Amygdala (tissue), 56 donors: ENCODE measurements around the gene LCN10.
"Not testable (repeated sequence)": the region's sequence is repeated elsewhere in the genome, so short reads cannot be mapped to it uniquely, and the experiment has no call there.

ENCODE experiments used
- DNase-seq, 56 donors: peaks; one replicate each; lab custom pipeline; 2025; lab: John Stamatoyannopoulos, UW

LCN10 gene

GRCh38 chr9:136773386-136774044, 30.8 kb upstream of the LCN10 start:
- DNase-seq = peak in 10 of 56 donors; percentile 7 to 37 (median 19)

- DNase-seq = no peak
These were observed 29.2 kb upstream of the LCN10 start for GRCh38 chr9:136771907-136772415.

GRCh38 chr9:136769710-136770191, 27.0 kb upstream of the LCN10 start:
- DNase-seq = peak in 9 of 56 donors; percentile 9 to 56 (median 30)

DNA sequence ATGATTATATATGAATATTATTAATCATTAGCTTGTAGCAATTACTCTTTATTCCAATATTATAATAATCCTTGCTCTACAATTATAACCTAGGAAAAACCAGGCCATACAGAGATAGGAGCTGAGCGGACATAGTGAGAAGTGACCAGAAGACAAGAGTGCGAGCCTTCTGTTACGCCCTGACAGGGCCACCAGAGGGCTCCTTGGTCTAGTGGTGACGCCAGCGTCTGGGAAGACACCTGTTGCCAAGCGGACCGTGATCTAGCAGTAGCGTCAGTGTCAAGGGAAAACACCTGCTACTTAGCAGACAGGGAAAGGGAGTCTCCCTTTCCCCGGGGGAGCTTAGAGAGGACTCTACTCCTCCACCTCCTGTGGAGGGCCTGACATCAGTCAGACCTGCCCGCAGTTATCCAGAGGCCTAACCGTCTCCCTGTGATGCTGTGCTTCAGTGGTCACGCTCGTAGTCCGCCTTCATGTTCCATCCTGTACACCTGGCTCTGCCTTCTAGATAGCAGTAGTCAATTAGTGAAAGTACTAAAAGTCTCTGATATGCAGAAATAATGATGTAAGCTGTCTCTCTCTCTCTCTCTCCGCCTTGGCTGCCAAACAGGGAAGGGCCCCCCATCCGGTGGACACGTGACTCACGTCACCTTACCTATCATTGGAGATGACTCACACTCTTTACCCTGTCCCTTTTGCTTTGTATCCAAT, 23.8 kb upstream of the LCN10 start:
- peak in 29 of 56 donors; percentile 8 to 70 (median 42) for DNase-seq

GRCh38 chr9:136765745-136766409, 23.1 kb upstream of the LCN10 start:
- not testable (repeated sequence) for DNase-seq

DNA sequence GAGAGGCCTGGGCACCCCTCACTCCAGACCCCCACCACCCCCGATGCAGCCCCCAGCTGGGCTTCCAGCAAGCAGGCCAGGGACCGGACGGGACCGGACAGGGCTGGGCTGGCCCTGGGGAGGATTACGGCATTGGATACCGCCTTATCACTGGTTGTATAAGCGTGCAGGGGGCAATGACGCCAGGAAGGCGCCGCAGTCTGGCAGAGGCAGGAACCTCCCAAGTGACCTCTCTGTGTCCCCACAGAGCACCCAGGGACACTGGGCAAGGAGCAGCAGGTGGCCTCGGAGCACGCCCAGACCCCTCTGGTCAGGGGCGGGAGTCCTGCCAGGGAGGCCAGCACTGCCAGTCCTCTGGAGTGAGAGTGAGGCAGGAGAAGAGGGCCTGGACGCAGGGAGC, 22.3 kb upstream of the LCN10 start:
- DNase-seq = no peak

DNA sequence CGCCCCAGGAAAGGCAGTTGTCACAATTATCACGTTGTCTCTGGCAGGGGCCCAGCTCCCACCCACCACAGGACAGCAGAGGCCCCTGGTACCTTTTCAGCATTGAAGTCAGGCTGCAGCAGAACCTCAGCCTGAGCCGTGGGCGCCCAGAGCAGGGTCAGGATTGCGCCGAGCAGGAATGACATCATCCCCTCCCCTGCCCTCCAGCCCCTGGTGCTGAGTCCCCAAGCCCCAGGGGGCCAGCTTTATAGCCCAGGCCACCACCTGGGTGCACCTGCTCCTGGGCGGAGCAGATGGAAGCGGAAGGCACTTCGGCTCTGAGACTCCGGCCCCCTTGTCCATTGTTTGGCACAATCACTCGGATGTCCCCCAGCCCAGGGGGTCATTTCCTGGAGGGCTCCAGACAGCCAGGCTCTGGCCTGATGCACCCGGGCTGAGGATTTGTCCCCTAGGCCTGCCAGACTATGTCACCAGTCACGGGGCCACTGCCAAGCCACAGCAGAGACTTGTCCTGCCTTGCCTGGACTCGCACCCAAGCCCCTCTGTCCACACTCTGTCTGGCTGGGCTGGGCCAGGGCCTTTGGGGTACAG, 21.7 kb upstream of the LCN10 start, which contains the start of gene LCN15:
Gene LCN15, minus strand, starts transcription at position 218 of the 591 bp plus-strand sequence. Its CDS starts 30 bp downstream, at position 188.
- no peak for DNase-seq

- DNase-seq = no peak
These were observed 20.9 kb upstream of the LCN10 start for GRCh38 chr9:136763649-136764035.

GRCh38 chr9:136762915-136763648, 20.3 kb upstream of the LCN10 start:
- no peak for DNase-seq

DNA sequence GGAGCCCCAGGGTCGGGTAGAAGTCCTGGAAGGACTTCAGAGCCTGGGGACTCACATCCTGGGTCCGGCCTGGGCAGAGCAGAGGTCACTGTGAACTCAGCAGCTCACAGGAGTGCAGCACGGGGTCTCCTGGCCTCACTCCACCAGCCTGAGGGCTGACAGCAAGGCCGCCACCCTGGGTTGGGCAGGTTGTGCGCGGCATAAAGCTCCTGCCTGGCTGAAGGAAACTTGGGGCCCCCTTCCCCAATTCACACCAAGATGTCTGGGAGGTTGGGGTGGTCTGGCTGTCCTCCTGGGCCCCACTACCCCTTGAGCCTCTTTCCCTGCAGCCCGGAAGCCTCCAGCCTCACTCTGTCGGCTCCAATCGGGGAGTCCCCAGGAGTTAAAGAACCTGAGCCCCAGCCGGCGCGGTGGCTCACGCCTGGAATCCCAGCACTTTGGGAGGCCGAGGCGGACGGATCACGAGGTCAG, 19.5 kb upstream of the LCN10 start:
- DNase-seq = no peak

GRCh38 chr9:136761545-136761981, 18.8 kb upstream of the LCN10 start:
- DNase-seq = no peak

GRCh38 chr9:136760834-136761544, 18.2 kb upstream of the LCN10 start:
- peak in 36 of 56 donors; percentile 9 to 63 (median 32) for DNase-seq

DNA sequence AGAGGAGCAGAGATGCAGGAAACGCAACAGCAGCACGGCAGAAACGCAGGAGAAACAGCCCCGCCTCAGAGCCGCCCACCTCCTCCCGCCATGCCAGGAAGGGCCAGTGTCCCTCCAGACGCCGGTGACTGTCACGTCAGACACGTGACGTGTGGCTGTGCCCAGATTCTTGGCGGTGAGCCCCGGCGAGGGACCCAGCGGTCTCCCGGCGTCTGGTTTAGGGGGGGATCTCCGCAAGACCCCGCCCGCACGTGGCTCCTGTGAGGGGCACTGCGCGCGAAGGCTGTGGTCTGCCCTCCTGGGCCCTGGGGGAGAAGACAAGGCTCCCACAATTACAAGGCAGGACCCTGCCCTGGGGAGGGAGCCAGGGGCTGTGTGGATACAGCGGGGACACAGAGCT, 17.7 kb upstream of the LCN10 start:
- DNase-seq = no peak

DNA sequence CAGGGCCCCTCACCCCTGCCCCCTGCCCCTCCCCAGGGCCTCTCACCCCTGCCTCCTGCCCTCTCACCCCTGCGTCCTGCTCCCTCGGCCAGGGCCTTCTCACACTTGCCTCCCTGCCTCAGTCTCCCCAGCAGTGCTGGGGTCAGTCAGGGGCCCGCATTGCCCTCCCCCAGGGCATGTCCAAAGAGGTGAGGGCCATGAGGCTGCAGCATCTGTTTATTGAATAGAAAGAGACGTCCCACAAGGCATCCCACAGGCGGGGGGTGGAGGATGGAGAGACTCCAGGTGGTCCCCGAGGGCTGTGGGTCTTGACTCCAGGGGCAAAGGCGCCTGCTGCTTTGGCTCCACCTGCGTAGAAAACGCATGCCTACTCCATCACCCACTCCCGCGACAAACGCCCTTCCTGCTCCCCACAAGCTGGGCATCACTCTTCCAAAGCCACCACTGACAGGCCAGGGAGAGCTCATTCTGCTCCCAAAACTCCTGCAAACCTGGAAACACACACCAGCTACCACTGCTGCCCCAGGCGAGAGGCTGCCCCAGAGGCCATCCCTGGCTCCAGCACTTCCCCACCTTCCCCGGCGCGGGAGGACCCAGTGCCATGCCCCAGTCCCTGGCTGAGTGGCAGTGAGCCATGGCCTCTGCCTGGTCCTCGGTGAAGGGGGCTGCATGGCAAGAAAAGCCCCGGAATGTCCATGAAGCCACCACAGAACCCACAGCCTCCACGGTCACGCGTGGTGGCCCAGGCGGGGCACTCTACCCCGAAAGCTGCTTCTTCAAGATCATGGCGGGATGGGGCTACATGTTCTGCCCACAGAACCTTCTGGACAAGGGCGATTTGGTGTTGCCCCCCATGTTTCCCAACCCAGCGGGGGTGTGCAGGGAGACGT, 16.9 kb upstream of the LCN10 start:
- no peak for DNase-seq

GRCh38 chr9:136759001-136759400, 16.3 kb upstream of the LCN10 start:
- DNase-seq = no peak

DNA sequence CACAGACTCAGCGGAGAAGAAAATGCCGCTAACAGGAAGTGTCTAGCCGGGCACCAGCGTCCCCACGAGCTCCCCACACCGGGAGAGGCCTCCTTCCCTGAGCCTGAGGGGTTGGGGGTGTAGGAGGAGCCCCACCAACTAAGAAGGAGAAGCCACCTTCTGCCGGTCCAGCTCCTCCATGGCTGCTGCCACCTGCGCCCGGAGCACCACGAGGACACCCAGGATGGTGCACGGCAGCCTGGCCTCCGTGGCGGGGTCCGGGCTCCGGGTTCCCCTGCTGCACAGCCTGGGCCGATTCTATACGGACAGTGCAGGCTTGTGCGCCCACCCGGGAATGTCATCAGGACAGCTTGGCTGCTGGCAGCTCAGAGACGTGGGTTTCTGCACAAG, 15.0 kb upstream of the LCN10 start:
- no peak for DNase-seq

GRCh38 chr9:136757328-136757727, 14.6 kb upstream of the LCN10 start:
- DNase-seq = no peak

DNA sequence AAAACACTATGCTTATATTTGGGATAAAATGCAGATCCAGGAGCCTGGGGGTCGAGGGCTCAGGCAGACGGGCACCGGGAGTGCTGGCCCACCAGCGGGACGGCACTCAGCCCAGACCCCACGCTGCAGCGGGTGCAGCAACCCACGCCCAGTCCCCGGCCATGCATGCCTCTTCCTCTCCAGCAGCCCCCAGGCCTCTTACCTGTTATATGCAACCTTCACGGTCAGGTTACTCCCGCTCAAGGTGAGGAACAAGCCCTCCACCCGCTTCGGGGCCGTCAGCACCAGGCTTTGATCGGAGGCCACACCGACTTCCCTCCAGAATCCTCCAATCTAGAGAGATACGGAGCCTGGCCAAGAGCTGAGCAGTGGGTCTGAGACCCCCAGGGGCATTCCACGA, 14.1 kb upstream of the LCN10 start:
- DNase-seq = no peak
